ENCODE measurements around the gene HOXB5. TPM values are rescaled to one million over a fixed set of nuclear protein-coding genes. Genes with fewer than 3 reads are reported as not detected.

The HOXB5 gene
- total and polyA plus RNA-seq, 2 of the 4 experiments (the other 2 are of a cell fraction): 0.54 to 18.0 TPM

GRCh38 chr17:48582750-48583069 is 10.9 kb downstream of the HOXB5 start:
- peak overlapping the region; percentile 100 for H3K27ac ChIP-seq (ENCODE audit: insufficient read depth, low read length)
- H2AFZ ChIP-seq (replicated peaks; ENCODE audit: low read length, poor library complexity): no peak overlapping the region
- peak overlapping the region; percentile 75; the same call in 2 of the 3 replicates for H2BK15ac ChIP-seq (ENCODE audit: low read depth, low read length)
- in situ Hi-C loops (cut with MboI; ENCODE audit: low sequenced_read_pairs): no loop called here
- no peaks in the 10 kb centered on the region; the same call in 1 of the 2 replicates for H4K20me1 ChIP-seq (ENCODE audit: insufficient read depth, low read length)
- peak overlapping the region; percentile 100 for H3K9ac ChIP-seq (ENCODE audit: low read depth, low read length)
- peak overlapping the region; percentile 96 for H4K91ac ChIP-seq (ENCODE audit: insufficient read depth, low read depth, low read length)
- H3K27me3 ChIP-seq (ENCODE audit: control insufficient read depth, insufficient read depth, low read length): no peaks in the 10 kb centered on the region
- H2BK5ac ChIP-seq (ENCODE audit: low read depth, low read length, poor library complexity, severe bottlenecking): peak overlapping the region; percentile 99
- peak overlapping the region; percentile 78 for H3K18ac ChIP-seq (ENCODE audit: low read depth, low read length)
- DNase-seq: no peak
- peak overlapping the region; percentile 87 for H2AK5ac ChIP-seq (ENCODE audit: low read depth, low read length)
- peaks cover 14% of the 10 kb centered on the region; the same call in 1 of the 2 replicates for H3K36me3 ChIP-seq (ENCODE audit: control insufficient read depth, insufficient read depth, low read length)
- peak overlapping the region; percentile 98 for H3K4me2 ChIP-seq (ENCODE audit: low read depth, low read length)
- peak overlapping the region; percentile 91 for H2AK9ac ChIP-seq (replicated peaks; ENCODE audit: low read depth, low read length, poor library complexity)
- WGBS, 2 experiments (ENCODE audit: extremely low coverage in 2 of 2, insufficient read length in 1 of 2): no CpG with 5 or more reads among the region's 7 CpGs
- no peaks in the 10 kb centered on the region for H3K9me3 ChIP-seq (ENCODE audit: control insufficient read depth, insufficient read depth, low read length)
- BruUV-seq (replicated peaks): no TSS peak
- no peak for ATAC-seq (ENCODE audit: low read depth)
- H4K8ac ChIP-seq (ENCODE audit: low read depth in 2 of 2, low read length in 2 of 2): peak overlapping the region; percentile 82 to 89
- peak overlapping the region; percentile 72 for H2BK20ac ChIP-seq (ENCODE audit: low read depth, low read length)
- H3K79me1 ChIP-seq (ENCODE audit: low read depth in 1 of 2, low read length in 2 of 2): no peaks in the 10 kb centered on the region
- H3K4ac ChIP-seq (ENCODE audit: low read depth, low read length): peak overlapping the region; percentile 99
- dilution Hi-C loops (cut with HindIII; ENCODE audit: low sequenced_read_pairs, unreplicated experiment): no loop called here
- peaks cover 10% of the 10 kb centered on the region for H3K4me1 ChIP-seq (ENCODE audit: control insufficient read depth, insufficient read depth, low read length)
- H4K5ac ChIP-seq (ENCODE audit: low read depth, low read length): peak overlapping the region; percentile 76
- peak overlapping the region; percentile 97 for H3K23ac ChIP-seq (ENCODE audit: low read depth, low read length)
- intact Hi-C loops (cut with micrococcal nuclease): no loop called here
- peak overlapping the region; percentile 92 for H3K4me3 ChIP-seq (ENCODE audit: insufficient read depth, low read depth, low read length)
- peak overlapping the region; percentile 93 for H2BK120ac ChIP-seq (ENCODE audit: low read depth, low read length)
- H3K14ac ChIP-seq (replicated peaks; ENCODE audit: low read depth, low read length): peak overlapping the region; percentile 92
- TF ChIP-seq MXI1 (IDR thresholded peaks at IDR 0.05; ENCODE audit: borderline replicate concordance, low read depth, low read length) (peak; percentile 29; the same call in 1 of the 2 replicates), POLR2A (IDR thresholded peaks at IDR 0.05; ENCODE audit: low read depth, low read length) (no peak), RFX5 (IDR thresholded peaks at IDR 0.05; ENCODE audit: low read depth, low read length) (no peak), USF2 (IDR thresholded peaks at IDR 0.05; ENCODE audit: low read depth, low read length) (no peak), RAD21 (IDR thresholded peaks at IDR 0.05; ENCODE audit: low read length) (no peak), ELK1 (IDR thresholded peaks at IDR 0.05; ENCODE audit: borderline replicate concordance, low read depth, low read length) (no peak), CEBPB (IDR thresholded peaks at IDR 0.05; ENCODE audit: low read depth, low read length) (no peak), CHD1 (IDR thresholded peaks at IDR 0.05; ENCODE audit: low read depth, low read length) (no peak), NFE2L2 (IDR thresholded peaks at IDR 0.05; ENCODE audit: low read depth, low read length) (no peak)
- H3K56ac ChIP-seq (ENCODE audit: extremely low read depth, insufficient read depth, low read length): peak overlapping the region; percentile 82
- ChIA-PET CTCF (interaction anchor here (1.7 to 1.9 kb wide), 2 partner anchors 11 to 90 kb away, joined by 4 to 5 read pairs; partner anchors contain the start of gene HOXB5), POLR2A (ENCODE audit: unreplicated experiment) (interaction anchor here (0.5 to 1.5 kb wide), 7 partner anchors 9 to 474 kb away, joined by 3 to 6 read pairs (median 3); no protein-coding TSS in a partner anchor)
- H3K9me1 ChIP-seq (ENCODE audit: insufficient read depth, low read length): no peaks in the 10 kb centered on the region; the same call in 1 of the 2 replicates
